GM21381 (cell line): ENCODE measurements around the gene ZNF213.
"Not testable (repeated sequence)": the region's sequence is repeated elsewhere in the genome, so short reads cannot be mapped to it uniquely, and the experiment has no call there.

ENCODE experiments used
- ATAC-seq: cut with Tn5 transposase; IDR thresholded peaks from one replicate; pipeline ENCODE4 v1.9.1; 2021; ENCODE audit warnings: mild to moderate bottlenecking, moderate library complexity; ENCODE audit not compliant: unreplicated experiment

Gene ZNF213

DNA sequence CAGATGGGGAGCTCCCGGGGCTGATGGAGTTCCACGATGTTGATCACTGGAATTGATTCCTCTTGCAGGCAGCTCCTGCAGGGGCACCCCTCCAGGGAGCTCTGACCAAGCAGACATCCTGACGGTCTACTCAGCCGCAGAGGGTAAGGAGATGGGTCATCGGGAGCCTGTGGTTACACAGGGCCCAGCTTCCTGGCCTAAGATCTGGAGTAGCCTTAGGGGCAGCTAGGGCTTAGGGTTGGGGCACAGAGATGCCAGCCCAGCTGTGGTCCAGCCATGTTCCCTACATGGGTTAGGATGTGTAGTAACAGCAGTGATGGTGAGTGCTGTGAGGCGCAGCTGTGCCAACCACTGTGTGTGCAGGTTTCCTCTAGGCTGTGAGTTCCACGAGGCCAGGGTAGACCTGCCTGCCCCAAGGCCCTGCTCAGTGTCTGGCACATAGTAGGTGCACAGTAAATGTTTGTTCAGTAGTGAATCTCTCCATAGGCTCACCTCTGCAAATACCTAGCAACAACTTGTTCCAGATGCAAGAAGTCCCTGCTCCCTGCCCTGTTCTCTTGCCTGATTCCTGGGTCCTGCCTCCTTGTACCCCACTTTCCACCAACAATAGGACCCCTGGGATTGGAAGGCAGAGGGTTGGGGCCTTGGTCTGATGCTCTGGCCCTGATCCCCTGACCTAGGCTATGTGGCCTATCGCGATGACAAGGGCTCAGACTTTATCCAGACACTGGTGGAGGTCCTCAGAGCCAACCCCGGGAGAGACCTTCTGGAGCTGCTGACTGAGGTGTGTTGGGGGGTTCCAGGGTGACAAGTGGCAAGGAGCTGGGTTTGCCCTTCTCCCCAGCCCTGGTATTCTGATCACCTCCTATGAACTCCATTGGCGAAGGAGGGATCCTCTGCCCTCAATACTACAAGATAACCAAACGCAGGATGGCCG lies 13.7 kb downstream of the ZNF213 start:
- ATAC-seq = no peak

GRCh38 chr16:3149193-3149530 lies 14.3 kb downstream of the ZNF213 start:
- no peak for ATAC-seq

GRCh38 chr16:3149630-3150345 lies 15.0 kb downstream of the ZNF213 start:
- ATAC-seq = no peak

- peak; percentile 73 for ATAC-seq
These were observed 15.8 kb downstream of the ZNF213 start for GRCh38 chr16:3150346-3151218.

- no peak for ATAC-seq
These were observed 17.1 kb downstream of the ZNF213 start for GRCh38 chr16:3152027-3152276.

GRCh38 chr16:3152277-3152990 lies 17.6 kb downstream of the ZNF213 start:
- ATAC-seq = no peak

DNA sequence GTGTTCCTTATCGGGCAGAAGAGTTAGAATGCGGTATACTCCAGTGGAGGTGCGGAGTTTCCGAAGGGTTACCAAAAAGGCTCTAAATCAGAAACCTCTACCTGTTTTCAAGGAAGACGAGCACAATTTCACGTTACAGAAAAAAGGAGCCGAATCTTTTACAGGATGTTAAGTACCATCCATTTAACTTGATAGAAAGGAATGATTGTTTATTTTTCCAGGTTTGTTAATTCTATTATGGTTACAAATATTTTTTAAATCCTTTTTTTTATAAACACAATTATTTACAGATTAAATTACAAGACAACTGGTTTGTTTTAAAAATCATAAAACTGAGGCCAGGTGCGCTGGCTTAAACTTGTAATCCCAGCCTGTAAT lies 18.2 kb downstream of the ZNF213 start:
- ATAC-seq = no peak

- ATAC-seq = no peak
These were observed 20.4 kb downstream of the ZNF213 start for GRCh38 chr16:3155181-3155580.

DNA sequence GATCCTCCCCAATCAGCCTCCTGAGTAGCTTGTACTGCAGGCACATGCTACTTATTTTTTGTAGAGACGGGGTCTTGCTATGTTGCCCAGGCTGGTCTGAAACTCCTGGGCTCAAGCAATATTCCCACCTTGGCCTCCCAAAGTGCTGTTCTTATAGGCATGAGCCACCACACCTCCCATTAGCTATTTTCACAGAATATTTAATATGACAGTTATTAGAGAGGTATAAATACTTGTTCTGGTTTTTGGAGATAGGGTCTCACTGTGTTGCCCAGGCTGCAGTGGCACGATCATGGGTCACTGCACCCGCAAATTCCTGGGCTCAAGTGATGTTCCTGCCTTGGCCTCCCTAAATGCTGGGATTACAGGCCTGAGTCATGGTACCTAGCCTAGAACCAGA lies 21.1 kb downstream of the ZNF213 start:
- ATAC-seq = no peak

DNA sequence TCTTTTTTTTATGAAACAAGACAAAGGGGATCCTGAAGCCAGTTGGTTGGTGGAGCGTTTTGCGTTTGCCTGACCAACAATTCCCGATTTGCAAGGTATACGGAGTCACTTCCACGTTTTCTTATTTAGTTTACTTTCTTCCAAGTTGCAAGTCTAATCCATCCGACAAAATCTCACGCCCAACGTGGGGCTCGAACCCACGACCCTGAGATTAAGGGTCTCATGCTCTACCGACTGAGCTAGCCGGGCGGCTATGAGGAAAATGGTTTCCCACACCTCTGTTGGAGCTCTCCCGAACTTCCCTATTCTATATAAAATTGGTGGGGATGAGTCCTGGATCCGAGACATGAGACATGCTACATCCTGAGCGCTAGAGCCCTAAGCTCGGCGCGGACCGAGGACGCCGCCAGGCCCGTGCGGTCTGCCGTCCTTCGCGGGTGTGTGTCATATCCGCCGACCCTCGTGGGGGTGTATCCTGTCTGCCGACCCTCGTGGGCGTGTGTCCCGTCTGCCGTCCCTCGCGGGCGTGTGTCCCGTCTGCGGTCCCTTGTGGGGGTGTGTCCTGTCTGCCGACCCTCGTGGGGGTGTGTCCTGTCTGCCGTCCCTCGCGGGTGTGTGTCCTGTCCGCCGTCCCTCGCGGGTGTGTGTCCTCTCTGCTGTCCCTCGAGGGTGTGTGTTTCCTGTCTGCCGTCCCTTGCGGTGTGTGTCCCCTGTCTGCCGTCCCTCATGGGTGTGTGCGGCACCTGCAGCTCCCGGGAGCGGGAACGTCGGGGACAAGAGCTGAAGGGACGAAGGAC lies 22.6 kb downstream of the ZNF213 start:
- no peak for ATAC-seq

DNA sequence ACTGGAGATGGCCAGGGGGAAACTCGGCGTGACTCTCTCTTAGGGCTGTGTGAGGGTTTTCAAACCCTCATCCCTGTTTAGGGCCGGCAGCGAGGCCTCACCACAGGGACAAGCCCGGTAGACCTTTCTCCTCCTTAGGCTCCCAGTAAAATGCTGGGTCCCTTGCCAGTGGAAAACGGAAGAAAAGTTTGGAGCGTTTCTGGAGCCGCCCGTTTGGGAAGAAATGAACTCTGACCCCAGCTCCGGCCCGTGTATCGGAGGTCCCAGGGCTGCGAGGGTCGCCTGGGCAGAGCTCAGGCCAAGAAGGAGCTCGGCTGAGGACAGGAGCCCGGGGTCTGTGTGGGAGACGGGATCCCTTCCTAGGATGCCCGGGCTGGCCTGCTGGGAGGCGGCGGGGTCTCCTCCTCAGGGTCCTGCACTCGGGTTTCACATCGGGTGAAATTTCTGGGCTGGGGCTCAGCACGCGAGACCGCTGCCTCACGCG lies 23.2 kb downstream of the ZNF213 start:
- ATAC-seq = peak; percentile 14

DNA sequence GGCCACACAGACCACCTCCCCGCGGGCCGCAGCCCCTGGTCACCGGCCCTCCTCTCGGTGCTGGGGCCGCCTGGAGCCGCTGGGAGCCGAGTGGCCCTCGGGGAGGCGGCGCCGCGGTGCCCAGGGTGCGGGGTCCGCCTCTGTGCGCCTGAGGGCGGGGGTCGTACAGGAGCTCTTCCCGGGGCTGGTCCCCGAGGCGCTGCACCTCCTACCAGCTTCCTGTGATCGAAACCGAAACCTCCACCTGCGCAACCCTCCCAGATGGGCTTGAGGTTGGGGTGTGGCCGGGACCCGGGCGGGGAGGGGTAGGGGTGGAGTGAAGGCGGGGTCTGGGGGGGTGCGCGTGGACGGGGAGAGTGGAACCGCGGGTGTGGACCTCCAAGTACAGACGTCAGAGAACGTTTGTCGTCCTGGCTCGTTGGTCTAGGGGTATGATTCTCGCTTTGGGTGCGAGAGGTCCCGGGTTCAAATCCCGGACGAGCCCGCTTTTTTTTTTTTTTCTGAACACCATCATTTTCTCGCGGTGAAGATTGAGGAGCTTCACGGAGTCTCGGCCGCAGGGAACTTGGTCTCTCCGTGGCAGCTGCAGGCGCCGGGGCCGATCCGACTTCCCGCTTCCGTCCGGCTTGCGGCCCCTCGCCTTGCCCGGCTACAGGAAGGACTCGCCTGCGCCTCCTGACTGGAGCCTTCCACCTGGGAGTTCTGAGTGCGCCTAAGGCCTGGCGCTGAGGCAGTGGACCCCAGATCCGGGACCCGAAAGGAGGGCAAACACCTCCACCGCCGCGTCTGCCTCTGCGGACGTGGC lies 23.9 kb downstream of the ZNF213 start:
- peak; percentile 46 for ATAC-seq

DNA sequence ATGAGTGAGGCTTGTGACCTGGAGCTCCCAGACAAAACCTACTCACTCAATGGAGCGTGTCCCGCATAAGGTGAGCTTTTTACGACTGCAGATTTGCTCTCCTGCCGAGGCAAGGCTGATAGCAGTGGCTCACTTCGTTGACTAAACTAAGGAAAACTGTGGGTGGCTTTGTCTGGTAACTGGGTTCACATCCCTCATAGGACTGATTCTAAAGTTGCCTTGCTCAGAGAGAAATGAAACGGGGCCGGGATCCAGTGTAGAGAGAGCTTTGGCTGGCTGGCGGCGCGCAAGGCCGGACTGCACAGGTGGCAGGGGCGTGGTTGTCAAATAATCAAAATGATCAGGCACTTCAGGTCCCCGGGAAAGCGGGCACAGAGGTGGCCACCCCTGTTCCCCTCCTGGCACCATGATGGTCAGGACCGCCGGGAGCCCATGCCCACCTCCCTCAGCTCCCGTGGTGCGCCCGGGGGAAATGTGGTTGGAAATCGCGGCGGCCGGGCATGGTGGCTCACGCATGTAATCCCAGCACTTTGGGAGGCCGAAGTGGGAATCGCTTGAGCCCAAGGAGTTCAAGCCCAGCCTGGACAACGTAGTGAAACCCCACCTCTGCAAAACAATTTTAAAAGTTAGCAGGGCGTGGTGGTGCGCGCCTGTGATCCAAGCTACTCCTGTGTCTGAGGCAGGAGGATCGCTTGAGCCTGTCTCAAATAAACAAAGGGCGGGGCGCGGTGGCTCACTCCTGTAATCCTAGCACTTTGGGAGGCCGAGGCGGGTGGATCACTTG lies 26.6 kb downstream of the ZNF213 start:
- no peak for ATAC-seq

DNA sequence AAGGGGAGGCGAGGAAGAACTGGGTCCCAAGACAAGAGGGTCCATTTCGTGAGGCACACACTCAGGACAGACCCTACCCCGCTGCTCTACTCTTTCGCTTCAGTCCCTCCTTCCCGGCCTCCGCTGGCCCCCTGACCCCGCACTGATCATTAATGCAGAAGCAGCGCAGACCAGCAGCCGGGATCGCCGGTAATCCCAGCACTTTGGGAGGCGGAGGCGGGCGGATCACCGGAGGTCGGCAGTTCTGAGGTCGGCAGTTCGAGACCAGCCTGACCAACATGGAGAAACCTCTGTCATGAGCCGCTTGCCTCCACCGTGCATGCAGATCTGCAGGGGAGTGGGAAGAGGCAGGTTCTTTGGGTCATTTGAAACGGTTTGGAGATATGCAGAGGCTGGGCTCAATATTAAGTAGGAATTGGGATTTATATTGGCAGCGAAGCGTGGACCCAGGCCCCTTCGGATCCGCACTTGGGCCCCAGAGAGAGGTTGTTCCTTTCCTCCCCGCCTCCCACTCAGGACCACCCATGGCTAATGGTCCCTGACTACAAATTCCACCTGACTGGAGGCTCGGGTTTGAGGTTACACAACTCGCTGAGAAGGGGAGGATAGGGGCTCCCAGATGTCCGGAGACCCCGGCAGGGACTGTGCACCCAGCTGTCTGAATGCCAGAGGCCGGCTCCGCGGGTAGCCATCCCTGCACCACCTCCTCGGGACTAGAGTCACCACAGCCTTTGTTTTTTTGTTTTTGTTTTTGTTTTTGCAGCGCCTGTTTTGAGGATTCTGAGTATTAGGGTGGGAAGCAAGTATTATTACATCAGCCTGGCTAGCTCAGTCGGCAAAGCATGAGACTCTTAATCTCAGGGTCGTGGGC lies 29.5 kb downstream of the ZNF213 start:
- ATAC-seq = no peak

- ATAC-seq = no peak
These were observed 30.4 kb downstream of the ZNF213 start for GRCh38 chr16:3165111-3165822.

DNA sequence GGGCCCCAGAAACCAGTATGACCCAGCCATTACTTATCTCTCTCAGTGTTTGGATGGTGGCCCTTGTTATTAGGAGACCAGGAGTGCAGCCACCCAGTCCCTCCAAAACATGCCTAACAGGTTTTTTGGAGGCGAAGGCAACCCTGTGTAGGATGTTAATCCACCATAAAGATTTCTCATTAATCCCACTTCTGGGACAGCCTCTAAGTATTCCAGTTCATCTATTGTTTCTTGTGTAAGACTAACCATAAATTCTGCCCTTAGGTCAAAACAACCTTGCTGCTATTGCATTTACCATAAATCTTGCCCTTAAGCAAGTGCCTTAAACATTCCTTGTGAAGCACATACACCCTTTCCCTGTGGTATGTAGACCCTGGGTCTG lies 31.7 kb downstream of the ZNF213 start:
- no peak for ATAC-seq

DNA sequence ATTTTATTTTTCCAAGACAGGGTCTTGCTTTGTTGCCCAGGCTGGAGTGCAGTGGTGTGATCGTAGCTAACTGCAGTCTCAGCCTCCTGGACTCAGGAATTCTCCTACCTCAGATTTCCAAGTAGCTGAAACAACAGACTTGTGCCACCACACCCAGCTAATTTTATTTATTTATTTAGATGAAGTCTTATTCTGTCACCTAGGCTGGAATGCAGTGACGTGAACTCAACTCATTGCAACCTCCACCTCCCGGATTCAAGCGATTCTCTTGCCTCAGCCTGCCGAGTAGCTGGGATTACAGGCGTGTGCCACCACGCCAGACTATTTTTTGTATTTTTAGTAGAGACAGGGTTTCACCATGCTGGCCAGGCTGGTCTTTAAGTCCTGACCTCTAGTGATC lies 33.9 kb downstream of the ZNF213 start:
- not testable (repeated sequence) for ATAC-seq
